ENCODE data around the gene ANKRD28.
A peak's percentile ranks its signal among the peaks of the same experiment; 100 is the strongest.

Gene ANKRD28

DNA sequence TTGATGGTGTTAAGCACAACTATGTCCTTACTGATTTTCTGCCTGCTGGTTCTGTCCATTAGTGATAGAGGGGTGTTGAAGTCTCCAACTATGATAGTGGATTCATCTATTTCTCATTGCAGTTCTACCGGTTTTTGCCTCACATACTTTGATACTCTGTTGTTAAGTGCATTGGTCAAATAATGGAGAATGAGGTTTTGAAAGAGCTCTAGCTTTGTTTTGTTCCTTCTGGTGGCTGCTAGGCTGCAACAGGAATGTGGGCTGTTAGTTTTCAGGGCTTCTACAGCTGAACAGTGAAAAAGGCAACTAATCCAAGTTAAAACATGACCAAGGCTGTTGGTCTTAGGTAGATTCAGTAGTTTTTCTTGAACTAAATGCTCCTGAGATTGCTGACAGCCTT, 133.6 kb downstream of the ANKRD28 start:
- no peak for DNase-seq (ENCODE audit: low read depth)

DNA sequence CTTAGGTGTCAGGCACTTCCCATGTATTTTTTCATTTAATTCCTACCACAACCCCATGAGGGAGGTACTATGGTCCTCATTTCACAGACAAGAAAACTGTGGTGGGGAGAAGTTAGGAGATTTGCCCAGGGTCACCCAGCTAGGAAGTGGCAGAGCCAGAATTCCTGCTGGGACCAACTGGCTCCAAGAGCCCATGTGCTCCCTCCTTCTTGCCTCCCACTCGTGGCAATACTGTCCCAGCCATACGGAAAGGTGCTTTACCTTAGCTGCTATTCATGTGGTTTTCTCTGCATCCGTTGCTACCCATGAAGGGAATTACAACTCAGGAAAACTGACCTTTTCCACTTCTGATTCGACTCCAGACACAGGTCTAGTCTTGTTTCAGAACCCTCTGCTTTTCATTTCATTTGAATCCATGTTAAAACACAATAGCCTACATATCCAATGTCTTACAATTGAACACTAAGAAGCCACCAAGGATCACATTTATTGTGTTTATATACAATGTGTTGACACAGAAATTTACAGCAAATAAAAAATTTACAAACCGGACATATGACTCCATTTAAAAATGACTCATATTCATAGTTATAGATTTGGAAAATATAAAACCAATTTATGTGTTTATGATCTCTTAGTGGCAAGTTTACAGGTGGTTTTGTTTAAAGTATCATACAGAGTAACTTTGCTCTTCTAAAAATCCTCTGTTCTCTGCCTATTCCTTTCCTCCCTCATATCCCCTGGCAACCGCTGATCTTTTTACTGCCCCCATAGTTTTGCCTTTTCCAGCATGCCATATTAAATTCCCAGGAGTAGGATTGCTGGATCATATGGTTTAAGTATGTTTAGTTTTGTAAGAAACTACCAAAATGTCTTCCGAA, 137.5 kb downstream of the ANKRD28 start:
- no peak for DNase-seq (ENCODE audit: low read depth)

DNA sequence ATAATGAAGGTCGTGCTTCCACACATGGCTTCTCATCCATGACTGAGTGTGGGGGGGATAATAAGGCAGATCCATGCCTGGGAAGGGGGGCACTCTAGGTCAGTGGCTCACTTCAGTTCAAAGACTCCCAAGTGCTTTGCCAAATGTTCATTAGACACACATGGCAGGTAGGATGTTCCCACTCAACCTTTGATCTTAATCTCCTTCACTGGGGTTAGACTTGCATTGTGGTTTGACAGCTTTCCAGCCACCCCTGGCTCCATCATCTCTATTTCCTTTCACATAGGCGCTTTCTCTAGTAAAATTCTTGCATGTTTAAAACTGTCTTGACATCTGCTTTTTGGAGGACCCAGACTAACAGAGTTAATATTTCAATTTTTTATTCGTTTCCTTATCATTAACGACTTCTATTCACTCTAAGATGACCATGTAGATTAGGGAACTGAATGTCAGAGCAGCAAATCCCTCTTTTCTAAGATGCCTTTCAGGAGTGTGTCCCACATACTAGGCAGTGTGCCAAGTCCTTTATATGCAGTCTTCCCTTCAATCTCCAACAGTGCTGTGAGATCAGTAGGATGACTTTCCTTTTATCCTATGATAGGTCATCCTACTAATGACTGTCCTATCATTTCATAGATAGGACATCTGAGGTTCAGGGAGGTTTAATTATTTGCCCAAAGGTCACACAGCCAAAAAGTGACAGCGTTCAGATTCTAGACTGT, 138.4 kb downstream of the ANKRD28 start:
- no peak for DNase-seq (ENCODE audit: low read depth)

DNA sequence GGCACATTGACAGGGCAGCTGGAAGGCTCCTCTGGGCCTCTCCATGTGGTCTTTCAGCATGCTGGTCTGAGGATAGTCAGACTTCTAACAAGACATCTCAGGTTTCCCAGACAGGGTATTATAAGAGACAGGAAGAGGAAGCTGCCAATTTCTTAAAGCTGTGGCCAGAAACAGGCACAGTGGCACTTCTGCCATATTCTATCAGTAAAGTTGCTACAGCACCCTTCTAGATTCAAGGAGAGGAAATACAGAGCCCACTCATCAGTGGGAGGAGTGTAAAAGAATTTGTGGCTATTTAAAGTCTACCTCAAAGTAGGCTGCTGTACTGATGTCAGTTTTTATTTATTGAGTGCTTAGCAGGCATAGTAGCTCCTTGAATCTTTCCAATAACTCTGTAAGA, 140.8 kb downstream of the ANKRD28 start:
- DNase-seq (ENCODE audit: low read depth), result no peak

DNA sequence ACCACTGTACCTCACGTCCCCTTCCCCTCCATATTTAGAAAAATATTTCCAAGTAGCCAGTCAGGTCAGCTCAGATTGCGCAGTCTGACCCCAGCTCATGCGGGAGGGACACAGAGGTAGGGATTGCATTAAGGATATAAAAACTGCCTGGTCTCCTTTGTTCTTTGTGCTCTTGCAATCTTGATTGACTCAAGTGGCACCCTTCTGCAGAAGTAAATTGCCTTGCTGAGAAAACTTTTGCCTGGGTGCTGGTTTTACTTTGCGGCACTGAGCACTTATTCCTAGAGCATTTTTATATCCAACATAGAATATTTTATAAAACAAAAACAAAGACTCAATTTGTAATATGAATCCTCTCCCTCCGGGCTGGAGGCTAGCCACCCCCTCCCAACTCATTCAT, 141.4 kb downstream of the ANKRD28 start:
- DNase-seq (ENCODE audit: low read depth), result no peak

DNA sequence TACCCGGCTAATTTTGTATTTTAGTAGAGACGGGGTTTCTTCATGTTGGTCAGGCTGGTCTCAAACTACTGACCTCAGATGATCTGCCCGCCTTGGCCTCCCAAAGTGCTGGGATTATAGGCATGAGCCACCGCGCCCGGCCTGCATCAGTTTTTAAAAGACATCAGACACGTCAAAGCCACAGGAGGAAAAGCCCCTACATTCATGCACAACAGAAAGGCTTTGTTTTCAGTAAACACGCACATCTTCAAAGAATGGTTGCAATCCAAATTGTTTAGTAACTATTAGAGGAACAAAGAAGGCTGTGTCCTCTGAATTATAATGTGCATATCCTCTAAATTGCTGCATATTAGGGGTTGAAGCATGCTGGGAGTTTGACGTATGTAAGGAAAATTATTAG, 142.9 kb downstream of the ANKRD28 start:
- no peak for DNase-seq (ENCODE audit: low read depth)

DNA sequence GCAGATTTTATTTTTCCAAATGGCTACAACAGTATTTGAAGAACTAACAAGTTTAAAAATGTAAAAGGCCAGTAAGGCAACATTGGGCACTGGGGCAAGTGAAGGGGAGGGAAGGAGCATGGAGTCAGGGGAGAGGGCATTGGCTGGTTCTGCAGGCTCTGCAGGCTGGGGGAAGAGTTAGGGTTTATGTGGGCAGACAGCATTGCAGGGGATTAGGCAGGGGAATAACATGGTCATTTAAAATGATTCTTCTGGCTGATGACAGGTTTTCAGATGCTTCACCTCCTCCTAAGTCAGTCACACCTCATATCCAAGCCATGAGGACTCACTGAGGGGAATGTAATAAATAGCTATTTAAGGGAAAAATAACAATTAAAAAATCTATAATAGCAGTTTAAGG, 143.7 kb downstream of the ANKRD28 start:
- DNase-seq (ENCODE audit: low read depth), result no peak

DNA sequence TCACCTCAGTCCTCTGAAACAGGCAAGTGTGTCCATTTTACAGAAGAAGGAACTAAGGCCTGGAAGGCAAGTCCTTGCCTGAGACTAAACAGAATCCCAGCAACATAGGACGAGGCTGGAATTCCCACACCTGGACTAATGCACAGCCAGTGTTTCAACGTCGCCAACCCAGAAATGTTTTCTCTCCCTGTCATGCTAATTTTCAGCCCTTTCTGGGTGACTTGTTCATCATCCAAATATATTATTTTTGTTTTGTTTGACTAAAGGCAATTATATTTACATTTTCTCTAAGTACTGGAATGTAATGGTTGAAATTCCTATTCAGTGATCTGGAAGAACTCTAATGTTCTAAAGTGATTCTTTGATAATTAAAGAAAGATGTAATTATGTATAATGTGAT, 144.5 kb downstream of the ANKRD28 start:
- DNase-seq (ENCODE audit: low read depth), result no peak

DNA sequence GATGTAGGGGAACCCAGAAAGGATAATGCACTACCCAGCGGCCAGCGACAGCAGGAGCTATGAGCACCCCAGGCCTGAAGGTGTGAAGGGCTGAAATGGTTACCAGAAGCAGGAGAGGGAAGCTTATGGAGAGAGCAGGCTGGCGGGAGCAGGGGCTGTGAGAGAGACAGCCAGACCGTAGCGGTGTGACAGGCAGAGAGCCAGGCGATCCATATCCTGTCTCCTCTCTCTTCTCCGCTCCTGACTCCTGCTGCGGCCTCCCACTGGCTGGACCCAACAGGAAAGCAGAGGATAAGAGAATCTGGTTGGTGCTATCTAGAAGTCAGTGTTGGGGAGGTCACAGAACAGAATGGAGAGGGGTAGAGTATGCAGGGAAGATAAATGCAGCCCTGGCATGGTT, 146.4 kb downstream of the ANKRD28 start:
- DNase-seq (ENCODE audit: low read depth), result no peak

DNA sequence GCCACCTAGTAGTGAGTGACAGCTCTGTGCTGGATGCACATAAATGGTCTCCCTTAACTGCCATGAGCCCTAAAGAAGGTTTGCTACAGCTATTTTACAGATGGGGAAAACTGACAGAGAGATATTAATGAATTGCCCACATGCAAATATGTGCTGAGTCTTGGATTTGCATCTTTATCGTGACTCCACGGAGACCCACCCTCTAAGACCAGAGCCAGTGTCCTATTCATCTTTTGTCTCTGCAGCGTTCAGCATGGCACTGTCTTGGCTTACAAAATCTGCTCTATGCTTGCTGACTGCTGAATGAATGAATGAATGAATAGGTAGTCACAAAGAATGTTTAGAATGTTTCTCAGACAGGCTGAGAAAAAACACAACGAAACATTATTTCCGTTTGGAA, 147.9 kb downstream of the ANKRD28 start:
- DNase-seq (ENCODE audit: low read depth), result no peak

DNA sequence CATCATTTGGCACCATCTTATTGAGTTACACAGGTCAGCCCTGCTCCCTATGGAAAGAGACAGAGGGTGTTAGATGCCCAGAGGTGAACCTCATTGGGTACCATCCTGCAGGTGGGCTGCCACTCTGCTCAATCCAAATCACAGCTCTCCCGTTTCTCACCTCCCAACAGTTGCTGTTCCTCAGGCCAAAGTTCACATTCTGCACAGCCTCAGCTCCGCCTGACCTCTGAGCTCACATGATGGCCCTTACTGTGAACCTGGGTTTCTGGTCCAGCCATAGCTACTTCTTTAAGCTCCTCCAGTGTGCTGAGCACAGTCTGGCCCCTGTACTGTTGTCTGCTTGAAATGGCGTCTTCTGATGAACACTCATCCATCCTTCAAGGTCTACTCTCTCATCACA, 148.4 kb downstream of the ANKRD28 start:
- DNase-seq (ENCODE audit: low read depth), result no peak

DNA sequence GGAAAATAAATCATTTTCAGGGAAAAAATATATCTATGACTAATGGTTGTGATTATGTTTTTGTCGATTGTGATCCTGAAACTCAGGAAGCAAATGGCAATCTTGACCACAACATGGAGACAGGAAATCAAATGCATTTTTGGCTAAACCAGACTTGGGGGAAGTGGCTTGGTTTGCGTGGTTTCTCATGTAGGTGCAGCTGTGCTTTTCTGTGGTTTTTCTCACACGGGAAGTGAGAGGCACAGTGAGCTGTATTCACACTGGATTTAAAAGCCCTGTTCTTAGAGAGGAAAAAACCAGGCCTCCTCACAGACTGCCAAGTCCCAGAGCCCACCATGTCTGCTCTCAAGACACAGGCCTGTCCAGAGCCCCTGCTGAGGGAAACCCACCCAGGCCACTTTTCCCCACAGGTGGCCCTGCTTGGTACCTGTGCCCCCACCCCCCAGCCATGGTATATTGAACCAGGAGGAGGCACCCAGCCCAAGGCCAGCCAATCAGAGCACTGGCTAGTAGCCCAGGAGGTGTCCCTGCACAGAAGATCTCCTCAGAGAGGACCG, 150.1 kb downstream of the ANKRD28 start:
- DNase-seq (ENCODE audit: low read depth), result peak; percentile 92

DNA sequence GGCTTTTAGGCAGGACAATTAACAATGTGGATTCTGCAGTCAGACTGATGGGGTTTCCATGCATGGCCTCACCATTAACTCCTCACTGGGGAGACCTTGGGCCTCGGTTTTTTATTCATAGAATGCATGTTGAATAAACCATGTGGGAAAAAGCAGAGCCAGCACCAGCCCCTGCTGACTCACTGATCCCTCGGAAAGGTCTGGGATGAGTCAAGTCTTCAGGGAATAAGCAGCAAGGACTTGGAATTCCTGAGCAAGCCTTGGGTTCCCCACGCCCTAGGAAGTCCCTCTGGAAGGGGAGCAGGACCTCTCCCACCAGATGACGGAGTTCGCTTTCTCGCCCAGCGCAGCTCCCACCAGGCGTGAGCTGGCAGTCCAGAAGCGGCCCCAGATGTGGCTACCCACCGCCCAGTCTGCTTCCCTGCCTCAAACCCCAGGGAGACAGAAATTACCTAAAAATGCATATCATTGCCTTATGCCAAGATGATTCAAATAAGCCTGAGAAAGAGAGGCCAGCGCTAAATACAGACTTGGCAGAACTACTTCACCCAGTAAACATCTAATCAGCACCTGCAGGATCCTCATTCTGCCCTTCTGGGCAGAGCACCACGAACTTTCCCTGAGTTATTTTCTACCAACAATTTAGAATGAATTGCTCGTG, 150.8 kb downstream of the ANKRD28 start:
- peak; percentile 99 for DNase-seq (ENCODE audit: low read depth)

DNA sequence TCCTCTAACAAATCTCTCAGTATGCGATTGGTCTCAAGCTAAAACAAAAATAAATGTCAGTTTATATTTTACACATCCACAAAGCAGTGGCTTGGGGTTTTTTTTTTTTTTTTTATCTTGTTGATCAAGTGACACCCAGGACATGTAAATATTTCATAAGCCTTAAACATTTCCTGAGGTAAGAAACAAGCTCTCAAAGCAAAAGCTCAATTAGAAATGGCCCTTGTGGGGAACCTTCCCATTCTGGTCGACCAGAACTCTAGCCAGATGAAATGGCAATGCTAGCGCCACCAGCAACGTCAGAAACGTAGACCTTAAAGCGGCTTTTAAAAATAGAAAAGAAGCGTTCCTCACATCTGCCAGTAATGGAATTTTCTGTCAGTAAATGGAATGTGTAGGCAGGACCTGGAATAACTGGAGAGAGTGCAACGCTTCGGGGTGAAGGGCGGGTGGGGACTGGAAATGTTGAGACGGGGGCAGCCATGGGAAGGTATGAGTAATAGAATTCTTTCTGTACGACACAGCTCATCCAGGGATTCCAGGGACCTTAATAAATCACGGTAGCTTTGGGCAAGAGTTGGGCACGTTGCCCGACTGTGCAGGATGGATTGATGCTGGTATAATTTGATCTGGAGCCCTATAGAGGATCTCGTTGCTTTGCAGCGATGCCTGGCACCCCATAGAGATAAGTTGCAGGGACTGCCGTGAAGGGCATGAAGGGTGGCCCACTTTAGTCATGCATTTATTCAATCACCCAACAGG, 151.9 kb downstream of the ANKRD28 start:
- DNase-seq (ENCODE audit: low read depth), result peak; percentile 93

DNA sequence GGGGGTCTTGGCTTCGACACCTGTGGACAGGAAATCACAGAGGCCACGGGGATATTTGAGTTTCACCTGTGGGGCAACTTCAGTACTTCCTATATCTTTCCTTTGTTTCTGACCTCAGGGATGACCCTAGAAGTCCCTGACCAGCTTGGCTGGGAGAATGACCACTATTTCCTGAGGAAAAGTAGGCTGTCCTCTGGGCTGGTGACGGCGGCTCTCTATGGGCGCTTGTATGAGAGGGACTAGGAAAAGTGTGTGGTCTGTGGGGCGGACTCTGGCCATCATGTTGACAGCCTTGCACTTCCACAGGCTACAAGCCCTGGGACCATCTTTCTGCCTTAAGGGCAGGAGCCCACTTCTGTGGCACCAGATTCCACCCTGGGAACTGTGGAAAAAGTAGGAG, 152.5 kb downstream of the ANKRD28 start:
- DNase-seq (ENCODE audit: low read depth), result no peak

DNA sequence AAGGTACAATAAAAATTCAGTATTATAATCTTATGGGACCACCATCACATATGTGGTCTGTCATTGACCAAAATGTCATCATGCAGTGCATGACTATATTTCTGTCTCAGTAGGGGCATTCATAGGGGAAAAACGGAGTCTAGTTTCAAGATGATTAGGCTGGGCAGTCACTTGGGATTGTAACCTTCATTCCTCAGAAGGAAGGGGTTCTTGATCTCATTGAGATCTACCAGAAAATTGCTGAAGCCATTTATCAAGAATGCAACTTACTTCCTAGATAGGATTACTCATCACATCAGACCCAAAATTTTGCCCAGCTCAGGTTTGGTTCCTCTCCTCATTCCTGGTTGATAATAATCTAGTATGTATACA, 158.9 kb downstream of the ANKRD28 start:
- no peak for DNase-seq (ENCODE audit: low read depth)

DNA sequence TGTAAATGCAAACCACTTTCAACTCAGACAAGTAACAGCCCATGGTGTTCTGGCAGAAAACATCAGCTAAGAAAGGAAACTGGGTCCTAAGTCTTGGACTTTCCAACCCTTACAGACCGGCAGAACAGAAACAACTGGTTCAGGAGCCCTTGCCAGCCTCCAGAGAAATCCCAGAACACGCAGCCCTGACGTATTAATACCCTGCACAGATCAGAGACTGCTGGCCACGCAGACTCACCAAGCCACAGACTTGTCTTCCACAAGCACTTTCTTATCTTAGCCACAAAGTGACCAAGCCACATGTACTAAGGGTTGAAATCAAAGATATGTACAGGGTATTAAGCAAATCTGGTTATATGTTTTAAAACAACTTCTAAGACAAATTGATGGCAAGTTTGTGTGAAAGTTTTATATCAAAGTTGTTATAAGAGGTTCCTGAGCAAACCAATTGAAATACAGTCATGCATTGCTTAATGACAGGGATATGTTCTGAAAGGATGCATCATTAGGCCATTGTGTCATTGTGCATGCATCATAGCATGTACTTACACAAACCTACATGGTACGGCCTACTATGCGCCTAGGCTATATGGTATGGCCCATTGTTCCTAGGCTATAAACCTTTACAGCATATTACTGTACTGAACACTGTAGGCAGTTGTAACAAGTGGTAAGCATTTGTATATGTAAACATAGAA, 159.4 kb downstream of the ANKRD28 start:
- peak; percentile 91 for DNase-seq (ENCODE audit: low read depth)

DNA sequence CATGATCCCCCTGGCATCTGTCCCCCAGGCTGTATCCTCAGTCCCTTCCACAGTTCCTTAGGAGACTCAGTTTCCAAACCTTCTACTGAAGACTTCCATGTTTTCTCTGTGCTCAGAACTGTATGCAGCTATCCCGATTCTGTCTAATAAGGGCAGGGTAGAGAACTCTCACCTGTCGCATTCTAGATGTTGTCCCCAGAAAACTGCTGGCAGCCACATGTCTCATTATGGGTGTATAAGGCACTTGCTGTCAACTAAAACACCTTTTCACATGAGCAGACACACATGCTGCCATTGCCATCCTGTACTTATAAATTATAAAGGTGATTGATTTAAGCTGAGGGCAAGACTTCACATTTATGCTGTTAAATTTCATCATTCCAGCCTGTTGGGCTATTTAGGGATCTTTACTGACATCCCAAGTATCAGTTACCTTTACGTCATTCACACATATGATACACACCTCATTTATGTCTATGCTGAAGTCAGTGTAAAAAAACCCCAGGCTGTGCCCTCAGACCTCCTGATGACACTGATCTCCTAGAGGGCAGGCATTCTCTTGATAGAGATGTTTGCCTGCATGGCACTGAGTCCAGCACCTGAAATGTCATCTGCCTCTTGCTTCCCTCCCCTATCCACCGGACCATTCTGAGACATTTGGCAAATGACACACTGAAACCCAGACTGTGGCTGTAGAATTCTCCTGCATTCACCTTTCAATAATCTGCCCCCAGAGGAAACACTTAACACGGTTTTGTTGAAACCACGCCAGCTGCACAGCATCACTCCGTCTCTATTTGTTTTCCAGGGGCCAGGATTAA, 160.4 kb downstream of the ANKRD28 start:
- no peak for DNase-seq (ENCODE audit: low read depth)

DNA sequence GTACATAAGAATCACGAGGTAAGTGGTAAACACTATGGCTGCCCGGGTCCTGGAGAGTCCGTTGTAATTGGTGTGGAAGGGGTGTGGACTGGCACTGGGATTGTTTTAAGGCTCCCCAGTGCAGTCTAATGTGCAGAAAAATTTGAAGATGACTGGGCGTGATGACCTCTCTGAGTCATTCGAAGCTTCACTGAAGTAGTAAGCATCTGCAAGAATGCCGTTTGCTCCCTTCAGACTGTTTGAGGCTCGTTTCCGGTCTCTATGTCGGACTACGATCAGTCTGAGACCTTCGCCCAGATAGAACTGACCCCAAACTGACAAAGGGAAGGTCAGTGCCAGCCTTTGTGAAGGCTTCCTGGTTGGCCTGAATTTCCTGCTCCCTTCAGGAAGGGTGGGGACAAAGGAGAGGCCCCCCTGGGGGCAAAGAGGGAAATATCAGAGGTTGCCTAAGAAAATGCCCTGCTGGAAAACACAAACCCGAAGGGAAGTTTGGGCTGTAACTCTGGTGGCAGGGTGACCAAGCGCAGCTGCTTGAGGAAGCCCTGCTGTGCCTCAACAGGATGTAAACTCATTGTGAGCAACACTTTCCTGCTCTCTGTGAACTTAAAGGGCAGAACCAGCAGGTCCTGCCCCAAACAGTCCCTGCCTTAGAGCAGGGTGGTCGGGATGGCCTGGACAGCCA, 161.6 kb downstream of the ANKRD28 start:
- DNase-seq (ENCODE audit: low read depth), result peak; percentile 94

DNA sequence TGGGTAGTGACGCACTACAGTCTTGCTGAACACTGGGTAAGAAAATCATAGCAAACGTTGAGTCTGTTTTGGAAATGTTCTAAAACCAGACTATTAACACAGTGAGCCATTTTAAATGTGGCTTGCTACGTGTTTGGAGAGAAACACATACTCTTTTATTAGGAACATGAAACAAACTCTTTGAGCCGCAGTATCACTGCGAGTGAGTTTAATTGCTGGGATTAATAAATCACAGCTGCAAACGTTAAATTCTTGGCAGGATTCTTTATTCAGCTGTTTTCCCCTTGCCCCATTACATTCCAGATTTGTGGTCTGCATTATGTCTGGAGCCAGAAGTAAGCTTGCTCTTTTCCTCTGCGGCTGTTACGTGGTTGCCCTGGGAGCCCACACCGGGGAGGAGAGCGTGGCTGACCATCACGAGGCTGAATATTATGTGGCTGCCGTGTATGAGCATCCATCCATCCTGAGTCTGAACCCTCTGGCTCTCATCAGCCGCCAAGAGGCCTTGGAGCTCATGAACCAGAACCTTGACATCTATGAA, 162.6 kb downstream of the ANKRD28 start:
- DNase-seq (ENCODE audit: low read depth), result peak; percentile 98

All from amniotic epithelial cell (primary cell).